Measurements from ENCODE around the gene ITIH4.

The ITIH4 gene

DNA sequence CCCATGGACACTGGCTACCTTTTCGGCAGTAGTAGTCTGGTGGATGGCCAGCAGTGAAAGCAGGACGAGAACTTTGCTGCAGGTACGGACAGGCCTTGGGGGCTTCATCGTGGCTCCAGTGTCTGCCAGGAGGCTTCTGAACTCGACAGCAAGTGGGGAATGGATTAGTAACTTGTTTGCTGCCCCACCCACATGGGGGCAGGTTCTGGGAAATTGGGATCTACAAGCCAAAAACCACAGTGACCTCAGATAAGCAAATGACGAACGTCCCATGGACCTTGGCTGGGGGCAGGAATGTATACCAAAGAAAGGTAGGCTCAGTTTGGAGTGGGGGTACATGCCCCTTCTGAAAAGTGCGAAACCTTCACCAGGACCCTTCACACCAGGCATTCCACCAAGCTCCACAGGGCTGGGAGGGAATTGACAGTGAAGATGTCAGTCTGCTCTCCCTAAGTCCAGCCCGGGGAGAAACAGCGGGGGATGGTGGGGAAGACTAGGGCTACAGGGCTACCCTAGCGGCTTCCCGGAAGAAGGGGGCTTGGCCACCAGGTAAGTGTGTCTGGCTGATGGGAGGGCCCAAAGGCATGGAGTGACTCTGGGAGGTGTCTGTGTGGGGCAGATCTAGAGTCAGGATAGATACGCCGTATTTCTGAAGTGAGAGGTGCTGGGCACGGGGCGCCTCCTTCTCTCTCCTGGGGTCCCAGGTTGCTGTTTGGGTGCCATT lies at the start of gene ITIH4:
Gene ITIH4, minus strand, starts transcription at position 138 of the 724 bp plus-strand sequence. Its CDS starts 30 bp downstream, at position 108.
- no peak for DNase-seq (ENCODE audit: low read depth, low spot score)

DNA sequence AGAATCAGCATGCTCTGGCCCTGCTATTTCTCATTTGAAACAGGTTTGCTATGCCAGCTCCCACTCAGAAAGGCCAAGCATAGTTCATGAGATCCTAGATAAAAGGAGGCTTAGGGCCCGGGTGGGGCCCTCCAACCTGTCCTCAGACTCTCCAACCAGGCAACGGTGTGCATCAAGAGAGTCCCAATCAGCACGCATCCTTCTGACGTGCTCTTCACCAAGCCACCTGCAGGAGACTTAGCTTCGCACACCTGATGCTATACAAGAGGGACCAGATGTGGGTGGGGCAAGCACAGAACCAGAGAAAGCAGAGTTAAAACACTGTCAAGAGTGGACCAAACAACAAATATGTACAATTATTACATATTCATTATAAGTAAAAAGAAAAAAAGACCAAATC lies 49.6 kb upstream of the ITIH4 start:
- DNase-seq (ENCODE audit: low read depth, low spot score), result no peak

DNA sequence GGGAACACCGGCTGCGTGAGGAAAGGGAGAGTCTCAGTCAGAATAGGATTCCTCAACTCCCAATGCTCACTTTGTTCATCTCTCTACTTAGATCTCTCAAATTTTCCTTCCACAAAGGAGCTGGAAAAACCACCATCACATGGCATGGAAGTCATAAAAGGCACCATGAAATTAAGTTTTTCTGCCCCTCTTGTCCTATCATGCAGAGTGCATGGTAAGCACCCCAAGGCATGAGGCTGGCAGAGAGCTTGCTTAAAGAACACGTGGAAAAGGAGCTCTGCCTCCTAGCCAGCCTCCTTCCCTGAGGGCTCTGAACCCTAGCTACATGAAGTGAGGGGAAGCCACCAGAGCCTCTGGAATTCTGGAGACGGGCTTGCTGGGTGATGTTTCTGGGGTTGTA lies 49.1 kb upstream of the ITIH4 start:
- no peak for DNase-seq (ENCODE audit: low read depth, low spot score)

DNA sequence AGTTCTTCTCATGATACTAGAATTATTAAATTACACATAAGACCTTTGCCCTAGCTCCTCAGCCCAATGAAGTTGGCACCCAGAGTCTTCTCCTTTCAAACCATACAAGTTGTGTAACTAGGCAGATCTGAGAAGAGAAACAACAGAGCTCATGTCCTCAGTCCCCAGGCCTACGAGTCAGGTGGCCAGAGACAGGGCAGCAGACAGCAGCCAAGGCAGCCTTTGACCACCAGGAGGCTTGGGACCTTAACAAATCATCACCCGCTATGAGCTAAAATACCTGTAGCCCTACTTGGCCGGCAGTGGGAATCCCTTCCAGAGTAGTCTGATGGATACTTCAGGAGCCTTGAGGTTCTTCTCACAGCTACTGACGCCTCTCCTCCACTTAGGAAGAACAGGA lies 48.6 kb upstream of the ITIH4 start:
- no peak for DNase-seq (ENCODE audit: low read depth, low spot score)

DNA sequence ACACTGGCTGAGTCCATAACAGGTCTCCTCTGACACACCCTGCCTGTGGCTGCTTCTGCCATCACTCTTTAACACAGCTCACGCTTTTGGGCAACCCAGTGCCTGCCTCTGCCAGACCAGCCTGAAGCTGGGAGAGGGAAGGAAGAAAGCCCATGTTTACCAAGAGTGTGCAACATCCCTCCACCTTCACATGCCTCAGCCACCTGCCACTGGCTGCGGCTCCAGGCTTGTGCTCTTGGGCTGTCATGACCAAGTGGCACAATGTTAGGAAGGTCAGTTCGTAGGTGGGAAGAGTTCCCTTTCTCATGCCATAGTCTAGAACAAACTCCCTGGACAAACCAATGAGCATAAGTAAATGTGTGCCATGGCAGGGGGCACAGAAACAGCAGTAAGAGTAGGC lies 46.6 kb upstream of the ITIH4 start:
- DNase-seq (ENCODE audit: low read depth, low spot score), result no peak

DNA sequence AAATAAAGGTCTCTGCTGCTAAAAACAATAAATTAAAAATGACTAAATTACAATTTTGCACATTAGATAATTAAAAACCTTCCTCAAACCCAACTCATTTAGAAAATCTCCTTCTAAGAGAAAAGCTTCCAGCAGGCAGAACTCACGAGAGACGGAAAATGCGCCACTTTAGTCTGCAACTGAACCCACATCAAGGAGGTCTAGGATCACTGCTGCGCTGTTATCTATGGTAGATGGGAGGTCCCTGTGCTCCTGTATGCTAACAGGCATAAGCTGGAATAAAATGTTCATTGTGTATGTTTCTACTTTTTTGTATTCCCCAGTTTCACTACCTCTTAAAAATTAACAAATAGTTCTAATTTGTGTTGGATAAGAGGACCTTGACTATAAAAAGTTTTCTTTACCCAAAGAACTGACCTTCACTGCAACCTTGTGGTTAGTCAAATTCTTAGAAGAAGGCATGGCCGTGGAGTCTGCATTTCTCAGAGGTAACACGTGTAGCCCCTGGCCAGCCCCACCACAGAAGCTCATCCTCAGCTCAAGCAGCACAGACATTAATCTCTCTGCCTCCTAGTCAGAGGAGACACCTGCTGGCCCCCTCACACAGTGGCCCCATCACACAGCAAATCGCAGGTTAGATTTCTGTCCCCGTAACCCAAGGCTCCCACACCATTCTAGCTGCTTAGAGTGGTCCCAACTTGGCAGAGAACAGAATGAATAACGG lies 44.6 kb upstream of the ITIH4 start:
- no peak for DNase-seq (ENCODE audit: low read depth, low spot score)

DNA sequence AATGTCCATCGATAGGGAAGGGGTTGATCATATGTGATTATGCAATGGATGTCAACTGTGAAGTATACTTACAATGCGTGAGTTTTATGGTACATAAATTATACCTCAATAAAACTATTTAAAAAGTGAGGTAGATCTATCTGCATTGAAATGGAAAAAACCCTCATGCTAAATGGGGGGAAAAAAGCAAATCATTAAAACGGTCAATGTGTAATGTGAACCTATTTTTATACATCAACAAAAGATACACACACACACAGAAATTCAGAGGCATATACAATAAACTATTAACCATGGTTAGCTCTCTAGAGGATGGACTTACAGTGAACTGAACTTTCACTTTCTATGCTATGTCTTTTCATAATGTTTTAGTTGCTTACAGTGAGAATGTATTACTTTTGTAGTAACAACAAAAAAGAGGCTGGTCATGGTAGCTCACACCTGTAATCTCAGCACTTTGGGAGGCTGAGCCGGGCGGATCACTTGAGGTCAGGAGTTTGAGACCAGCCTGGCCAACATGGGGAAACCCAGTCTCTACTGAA lies 43.8 kb upstream of the ITIH4 start:
- no peak for DNase-seq (ENCODE audit: low read depth, low spot score)

DNA sequence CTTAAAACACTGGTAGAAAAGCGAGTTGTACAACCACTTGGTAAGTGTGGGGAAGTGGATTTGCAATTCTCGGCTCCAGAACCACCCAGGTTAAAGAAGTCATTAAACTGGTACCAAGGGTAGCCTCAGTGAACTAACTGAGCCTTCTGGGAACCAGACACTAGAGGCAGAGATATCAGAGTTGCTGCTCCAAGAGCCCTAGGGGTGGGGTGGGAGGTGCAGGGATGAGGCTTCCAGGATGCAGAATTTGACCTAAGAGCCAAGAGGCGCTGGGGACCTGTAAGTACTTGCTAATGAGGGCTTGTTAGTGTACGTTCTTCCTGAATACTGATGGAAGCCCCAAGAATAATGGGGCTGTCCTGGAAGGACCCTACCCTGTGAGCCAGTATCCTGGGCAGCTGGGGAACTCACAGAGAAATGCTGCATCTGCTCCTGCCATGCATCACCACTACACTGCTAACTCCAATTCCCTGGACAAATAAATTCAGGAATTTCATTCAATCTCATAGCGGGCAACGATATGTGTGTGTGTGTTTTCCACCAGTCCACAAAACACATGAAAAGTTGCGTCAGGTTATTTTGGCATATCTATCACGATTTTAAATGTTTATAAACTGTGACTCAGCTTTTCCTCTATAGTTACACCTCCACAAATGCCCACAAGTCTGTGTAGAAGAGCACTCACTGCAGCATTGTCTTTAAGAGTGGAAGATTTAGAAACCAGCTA lies 43.1 kb upstream of the ITIH4 start:
- DNase-seq (ENCODE audit: low read depth, low spot score), result no peak

DNA sequence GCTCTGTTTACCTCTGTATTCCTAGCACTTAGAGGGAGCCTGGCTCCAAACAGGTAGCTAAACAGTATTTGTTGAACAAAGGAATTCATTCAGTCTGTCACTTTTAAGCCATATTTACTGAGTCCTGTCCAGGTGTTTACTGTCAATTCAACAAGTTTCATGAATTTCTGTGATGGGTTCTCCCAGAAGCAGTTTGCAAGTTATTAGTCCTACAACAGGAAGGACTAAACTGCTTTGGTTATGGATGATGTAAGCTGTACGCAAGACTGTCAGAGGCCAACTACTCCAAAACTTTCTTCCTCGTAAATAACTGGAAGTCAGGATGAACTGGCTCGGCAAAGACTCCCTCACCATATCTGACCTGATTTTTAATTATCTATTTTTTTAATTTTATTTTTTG lies 41.8 kb upstream of the ITIH4 start:
- no peak for DNase-seq (ENCODE audit: low read depth, low spot score)

DNA sequence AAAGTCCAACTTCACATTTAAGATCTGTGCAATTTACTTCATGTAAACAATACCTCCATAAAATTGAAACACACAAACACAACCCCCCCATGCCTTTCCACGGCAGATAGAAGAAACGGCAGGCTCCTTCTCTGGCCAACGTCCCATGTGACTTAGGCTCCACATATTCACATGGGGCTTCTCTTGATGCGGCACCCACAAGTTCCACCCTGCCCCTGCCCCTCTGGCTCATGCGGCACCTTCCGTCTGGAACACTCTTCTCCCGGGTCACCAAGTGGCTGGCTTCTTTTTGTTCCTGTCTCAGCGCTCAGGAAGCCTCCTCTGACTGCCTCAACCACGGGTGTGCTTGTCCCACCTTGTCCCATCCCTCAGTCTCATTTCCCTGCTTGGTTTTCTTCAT lies 41.3 kb upstream of the ITIH4 start:
- no peak for DNase-seq (ENCODE audit: low read depth, low spot score)

DNA sequence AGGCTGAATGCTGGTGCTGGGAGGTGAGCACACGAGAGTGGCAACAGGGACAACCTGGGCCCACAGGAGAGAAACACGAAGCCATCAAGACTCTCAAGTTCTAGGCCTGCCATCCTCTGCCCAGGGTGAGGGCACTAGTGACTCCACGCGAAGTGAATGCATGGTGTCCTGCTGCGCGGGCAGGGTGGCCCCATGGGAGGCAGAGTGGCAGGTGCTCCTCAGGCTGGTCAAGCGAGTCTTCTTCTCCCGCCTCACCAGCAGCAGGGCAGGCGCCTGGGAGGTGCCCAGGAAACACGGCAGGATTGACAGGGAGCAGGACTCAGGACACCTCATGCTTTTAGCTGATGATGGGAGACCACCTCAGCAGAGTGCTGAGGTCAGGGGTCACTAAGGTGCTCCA lies 40.0 kb upstream of the ITIH4 start:
- no peak for DNase-seq (ENCODE audit: low read depth, low spot score)

DNA sequence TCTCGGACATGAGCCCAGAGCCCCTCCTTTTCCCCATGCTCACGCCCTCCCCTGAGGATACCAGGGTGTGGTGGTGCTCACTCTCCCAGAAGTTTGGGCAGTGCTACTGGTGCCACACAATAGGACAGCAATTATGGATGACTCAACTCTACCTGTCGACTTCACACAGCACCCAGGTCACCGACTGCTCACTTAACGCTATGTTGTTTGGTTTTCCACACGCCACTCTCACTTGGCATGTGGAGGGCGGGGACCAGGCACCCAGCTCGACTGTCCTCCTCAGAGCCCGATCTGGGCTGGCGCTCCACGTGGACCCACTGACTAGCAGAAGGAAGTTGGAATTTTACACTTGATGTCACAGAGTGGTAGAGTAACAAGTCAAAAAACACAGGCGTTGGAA lies 36.0 kb upstream of the ITIH4 start:
- no peak for DNase-seq (ENCODE audit: low read depth, low spot score)

DNA sequence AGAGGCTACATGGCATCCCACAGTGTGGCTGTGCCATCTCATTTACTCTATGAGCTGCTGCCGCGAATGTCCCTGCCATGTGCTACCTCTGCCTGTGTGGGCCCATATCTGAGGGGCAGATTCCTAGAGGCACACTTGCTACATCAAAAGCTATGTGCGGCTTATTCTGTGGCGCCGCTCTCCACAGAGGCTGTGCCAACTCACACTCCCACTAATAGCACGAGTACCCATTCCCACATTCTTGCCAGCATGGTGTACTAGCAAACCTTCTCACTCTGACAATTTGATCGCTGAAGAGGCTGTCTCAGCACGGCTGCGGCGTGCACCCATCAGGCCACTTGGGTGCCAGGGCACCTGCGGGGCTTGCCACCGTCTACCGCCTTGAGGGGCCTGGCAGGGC lies 35.5 kb upstream of the ITIH4 start:
- DNase-seq (ENCODE audit: low read depth, low spot score), result no peak

DNA sequence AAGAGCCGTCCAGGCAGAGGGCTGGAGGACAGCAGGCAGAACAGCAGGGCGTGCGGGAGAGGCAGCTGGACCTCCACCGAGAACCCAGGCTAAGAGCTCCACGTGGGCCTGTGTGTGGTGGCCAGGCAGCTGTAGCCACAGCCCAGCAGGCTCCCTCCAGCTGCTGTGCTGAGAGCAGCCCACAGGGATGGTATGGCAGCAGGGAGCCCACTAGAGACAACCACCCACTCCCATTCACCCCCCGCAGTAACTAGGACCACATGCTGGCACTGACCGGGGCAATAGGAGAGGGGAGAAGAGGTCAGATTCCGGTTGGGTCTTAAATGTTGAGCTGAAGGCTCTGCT lies 29.9 kb upstream of the ITIH4 start:
- no peak for DNase-seq (ENCODE audit: low read depth, low spot score)

DNA sequence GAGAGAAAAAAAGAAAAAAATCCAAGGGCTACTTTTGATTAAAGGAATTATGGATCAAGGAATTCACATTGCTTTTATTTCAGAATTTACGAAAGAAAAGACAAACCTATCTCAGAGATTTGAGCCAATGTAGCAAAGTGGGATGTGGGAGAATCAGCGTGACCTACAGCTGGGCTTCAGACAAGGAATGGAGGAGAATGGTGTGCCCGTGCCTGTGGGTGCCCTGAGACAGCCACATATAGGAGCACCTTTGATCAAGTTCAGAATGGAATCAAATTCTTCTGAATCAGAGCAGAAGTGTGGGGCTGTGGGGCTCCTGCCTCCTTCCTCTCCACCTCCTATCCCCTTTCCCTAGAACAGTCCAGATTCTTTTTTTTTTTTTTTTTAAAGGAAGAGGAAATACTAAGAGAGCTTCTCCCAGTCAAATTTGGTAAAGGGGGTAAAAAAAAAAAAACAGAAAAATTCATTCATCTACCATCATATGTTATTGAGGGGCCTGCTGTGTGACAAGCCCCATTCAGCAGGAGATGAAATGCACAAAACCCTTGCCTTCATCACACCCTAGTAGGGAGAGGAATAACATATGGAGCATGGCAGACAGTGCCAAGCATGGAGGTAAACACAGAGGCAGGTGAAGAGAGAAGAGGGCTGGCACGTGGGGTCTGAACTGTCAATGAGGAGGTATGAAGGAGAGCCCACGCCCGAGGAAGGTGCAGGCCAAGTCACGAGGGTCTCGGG lies 29.4 kb upstream of the ITIH4 start:
- DNase-seq (ENCODE audit: low read depth, low spot score), result no peak

DNA sequence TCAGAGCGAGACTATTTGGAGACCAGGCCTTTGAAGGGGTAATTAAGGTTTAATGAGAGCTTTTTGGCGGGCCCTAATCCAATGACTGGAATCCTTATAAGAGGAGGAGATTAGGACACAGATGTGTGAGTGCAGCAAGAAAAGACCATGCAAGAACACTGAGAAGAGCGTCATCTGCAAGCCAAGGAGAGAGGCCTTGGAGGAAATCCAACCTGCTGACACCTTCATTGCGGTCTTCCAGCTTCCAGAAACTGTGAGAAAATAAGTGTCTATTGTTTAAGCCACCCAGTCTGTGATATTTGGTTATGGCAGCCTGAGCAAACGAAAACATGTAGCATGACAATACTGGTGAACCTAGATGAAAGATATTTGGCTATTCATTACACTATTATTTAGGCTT lies 27.4 kb upstream of the ITIH4 start:
- no peak for DNase-seq (ENCODE audit: low read depth, low spot score)

DNA sequence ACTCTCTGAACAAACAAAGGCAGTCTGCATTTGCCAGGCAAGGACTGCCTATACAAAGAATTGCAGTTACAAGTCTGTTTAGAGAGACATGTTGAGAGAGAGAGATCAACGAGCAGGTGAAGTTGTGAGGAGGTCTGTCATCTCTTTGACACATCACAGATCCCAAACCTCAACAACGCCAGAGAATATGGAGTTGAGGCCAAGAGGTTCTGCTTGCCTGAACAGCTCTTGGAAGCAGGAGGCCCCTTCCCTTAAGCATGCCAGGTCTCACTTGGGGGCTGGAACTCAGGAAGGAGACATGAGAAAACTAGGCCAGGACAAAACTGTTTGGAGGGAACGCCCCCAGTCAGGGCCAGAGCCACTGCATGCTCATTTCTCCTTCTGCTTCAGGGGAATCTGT lies 26.7 kb upstream of the ITIH4 start:
- no peak for DNase-seq (ENCODE audit: low read depth, low spot score)

DNA sequence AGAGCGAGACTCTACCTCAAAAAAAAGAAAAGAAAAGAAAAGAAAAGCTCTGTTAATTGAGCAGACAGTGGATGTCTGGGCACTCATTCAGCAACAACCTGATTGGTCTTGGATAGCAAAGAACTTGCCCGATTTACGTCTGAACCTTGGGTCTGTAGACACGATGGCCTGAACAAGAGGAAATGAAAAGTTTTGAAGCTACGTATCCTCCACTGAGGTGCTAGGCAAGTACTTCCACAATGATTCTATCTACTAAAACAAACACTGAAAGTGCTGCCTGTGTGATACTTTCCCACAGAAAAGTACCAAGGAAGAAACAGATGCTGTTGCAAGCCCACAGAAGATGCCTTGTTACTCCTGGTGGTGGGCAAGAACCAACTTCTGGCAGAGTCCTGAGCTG lies 26.2 kb upstream of the ITIH4 start:
- DNase-seq (ENCODE audit: low read depth, low spot score), result no peak

DNA sequence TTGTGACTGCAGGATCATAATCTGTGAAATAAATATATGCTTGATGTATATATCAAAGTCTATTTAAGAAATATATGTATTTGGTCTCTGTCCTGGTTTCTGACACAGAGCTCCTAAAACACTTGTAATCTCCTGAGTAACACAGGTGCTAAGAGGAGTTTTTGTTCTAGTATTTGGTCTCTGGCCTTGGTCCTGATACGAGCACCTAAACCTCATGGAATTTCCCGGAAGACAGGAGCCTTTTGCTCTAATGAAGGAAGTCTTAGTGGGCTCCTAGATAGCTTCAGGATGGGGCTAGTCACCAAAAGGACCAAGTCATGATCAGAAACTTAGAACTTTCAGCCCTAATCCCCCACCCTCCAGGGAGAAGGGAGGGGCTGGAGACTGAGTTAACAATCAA lies 23.5 kb upstream of the ITIH4 start:
- no peak for DNase-seq (ENCODE audit: low read depth, low spot score)

DNA sequence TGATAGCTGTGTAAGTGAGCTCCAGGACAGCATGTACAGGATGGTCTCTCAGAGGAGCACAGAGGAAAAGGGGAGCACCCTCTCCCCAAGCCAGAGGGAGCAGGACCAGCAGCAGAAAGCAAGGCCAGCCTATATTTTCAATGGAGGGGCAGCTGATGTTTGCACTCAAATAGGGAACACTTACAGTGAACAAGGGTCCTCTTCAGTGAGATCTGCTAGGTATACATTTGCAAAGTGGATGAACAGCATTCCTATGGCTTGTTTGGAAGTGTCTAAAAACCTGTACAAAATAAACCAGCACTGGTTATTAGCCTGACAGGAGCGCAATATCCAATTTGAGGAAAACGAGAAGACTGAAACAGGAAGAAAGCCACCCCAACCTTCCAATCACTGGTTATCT lies 21.9 kb upstream of the ITIH4 start:
- no peak for DNase-seq (ENCODE audit: low read depth, low spot score)

DNA sequence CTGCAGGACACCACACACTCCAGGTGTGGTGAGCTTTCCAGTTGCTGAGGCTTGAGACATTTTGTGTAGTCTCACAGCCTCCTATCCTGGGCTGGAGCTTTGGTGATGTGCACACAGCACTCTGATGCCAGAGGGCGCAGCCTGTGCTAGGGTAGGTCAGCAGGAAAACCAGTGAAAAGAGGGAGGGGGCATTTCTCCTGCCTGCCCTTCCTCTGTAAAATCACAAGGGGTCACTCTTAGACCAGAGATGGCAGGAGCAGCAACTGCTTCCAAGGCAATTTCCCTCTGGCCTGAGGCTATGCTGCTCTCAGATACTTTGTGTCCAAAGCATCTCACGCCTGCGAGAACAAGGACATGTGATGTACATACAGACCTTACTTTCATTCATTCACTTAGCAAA lies 20.9 kb upstream of the ITIH4 start:
- DNase-seq (ENCODE audit: low read depth, low spot score), result no peak

DNA sequence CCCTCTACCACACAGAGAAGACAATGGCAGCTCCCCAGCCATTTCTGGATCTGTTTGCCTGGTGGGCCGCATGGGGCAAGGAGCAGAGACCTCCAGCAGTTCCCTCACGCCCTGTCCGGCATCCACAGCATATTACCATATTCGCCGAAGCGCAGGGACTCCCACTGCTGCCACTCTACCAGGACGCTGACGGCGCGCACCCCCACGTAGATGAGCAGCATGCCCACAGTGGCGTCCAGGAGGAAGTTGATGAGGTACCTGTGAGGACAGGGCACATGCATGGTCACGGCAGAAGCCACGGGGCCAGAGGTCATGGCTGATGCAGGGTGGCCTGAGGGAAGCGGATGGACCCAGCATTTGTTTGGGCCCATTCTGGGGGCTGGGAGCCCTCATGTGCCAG lies 19.2 kb upstream of the ITIH4 start:
- no peak for DNase-seq (ENCODE audit: low read depth, low spot score)
